HS-5 (cell line): Measurements from ENCODE around the gene BHMT.
"Not testable (repeated sequence)": the region's sequence is repeated elsewhere in the genome, so short reads cannot be mapped to it uniquely, and the experiment has no call there.

Source experiments
- DNase-seq: peaks from one replicate; pipeline ENCODE4 v3.0.0-alpha.2; 2012; ENCODE audit warnings: low read depth

Gene BHMT

GRCh38 chr5:79172269-79172668 is 60.7 kb downstream of the BHMT start:
- DNase-seq, result no peak

DNA sequence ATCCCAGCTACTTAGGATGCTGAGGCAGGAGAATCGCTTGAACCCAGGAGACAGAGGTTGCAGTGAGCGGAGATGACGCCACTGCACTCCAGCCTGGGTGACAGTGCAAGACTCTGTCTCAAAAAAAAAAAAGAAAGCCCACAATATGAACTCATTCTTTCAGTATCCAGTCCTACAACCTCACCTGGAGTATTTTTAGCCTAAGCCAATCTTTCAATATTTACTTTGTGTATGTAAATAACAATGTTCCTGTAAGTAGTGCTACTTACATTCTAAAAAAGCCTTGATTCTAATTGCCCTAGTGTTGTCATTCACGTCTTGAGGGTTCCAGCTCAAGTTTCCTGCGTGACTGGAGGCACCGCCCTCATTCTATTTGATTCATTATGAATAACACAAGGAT is 62.0 kb downstream of the BHMT start:
- DNase-seq, result no peak

DNA sequence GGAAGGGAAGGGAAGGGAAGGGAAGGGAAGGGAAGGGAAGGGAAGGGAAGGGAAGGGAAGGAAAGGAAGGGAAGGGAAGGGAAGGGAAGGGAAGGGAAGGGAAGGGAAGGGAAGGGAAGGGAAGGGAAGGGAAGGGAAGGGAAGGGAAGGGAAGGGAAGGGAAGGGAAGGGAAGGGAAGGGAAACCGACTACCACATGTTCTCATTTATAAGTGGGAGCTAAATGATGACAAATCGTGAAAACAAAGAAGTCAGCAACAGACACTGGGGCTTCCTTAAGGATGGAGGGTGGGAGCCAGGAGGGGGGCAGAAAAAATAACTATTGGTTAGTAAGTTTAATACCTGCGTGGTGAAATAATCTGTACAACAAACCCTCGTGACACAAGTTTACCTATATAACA is 68.8 kb downstream of the BHMT start:
- not testable (repeated sequence) for DNase-seq

GRCh38 chr5:79181419-79182022 is 69.9 kb downstream of the BHMT start:
- no peak for DNase-seq
